SK-N-MC (cell line): ENCODE results near the gene ISG20L2.

Source experiments
- DNase-seq: peaks from one replicate; pipeline ENCODE4 v3.0.0-alpha.2; 2011; ENCODE audit warnings: low read depth, low spot score
- H3K27ac ChIP-seq: fragments of 200-600 bp; sonication (generic); 2 replicates; pipeline ENCODE4 v1.5.1; 2016; ENCODE audit warnings: mixed run types
- H3K36me3 ChIP-seq: fragments of 200-600 bp; sonication (generic); 2 replicates; pipeline ENCODE4 v1.6.1; 2017; ENCODE audit warnings: antibody characterized with exemption, low read length, mixed read lengths; ENCODE audit not compliant: insufficient read depth
- H3K4me3 ChIP-seq: fragments of 200-600 bp; sonication (generic); 2 replicates; pipeline ENCODE4 v1.5.1; 2016
- H3K9ac ChIP-seq: fragments of 200-600 bp; sonication (generic); 2 replicates; pipeline ENCODE4 v1.8.0; 2017; ENCODE audit warnings: mixed run types, mixed read lengths; ENCODE audit not compliant: insufficient read length
- H3K9me3 ChIP-seq: fragments of 200-600 bp; sonication (generic); 2 replicates; pipeline ENCODE4 v1.6.1; 2017; ENCODE audit warnings: low read depth, mild to moderate bottlenecking, antibody characterized with exemption, low read length, moderate library complexity, mixed read lengths
- EZH2 ChIP-seq: fragments of 200-600 bp; sonication (generic); IDR thresholded peaks from one replicate; pipeline ENCODE4 v1.6.1; 2017; ENCODE audit warnings: antibody characterized with exemption
- FOXP2 ChIP-seq: optimal IDR thresholded peaks from 2 replicates; pipeline ENCODE3; 2011; ENCODE audit warnings: mild to moderate bottlenecking, moderate library complexity; ENCODE audit not compliant: insufficient read depth; ENCODE audit errors: extremely low read length, control extremely low read depth
- POLR2AphosphoS5 ChIP-seq: IDR thresholded peaks from 2 replicates; pipeline ENCODE4 v1.6.1; 2012; ENCODE audit warnings: mild to moderate bottlenecking, low read depth, low read length, borderline replicate concordance

ISG20L2 gene

GRCh38 chr1:156714830-156715229, 13.7 kb downstream of the ISG20L2 start:
- Histone ChIP-seq H3K9ac (no peak overlapping the region), H3K36me3 (no peaks in the 10 kb centered on the region), H3K9me3 (no peaks in the 10 kb centered on the region), H3K27ac (no peak overlapping the region), H3K4me3 (no peak overlapping the region)
- TF ChIP-seq EZH2 (no peak), POLR2AphosphoS5 (no peak), FOXP2 (no peak)
- no peak for DNase-seq

GRCh38 chr1:156712626-156713025, 15.9 kb downstream of the ISG20L2 start:
- no peaks in the 10 kb centered on the region for H3K36me3 ChIP-seq
- no peak overlapping the region for H3K4me3 ChIP-seq
- TF ChIP-seq FOXP2 = no peak
- TF ChIP-seq EZH2 = no peak
- TF ChIP-seq POLR2AphosphoS5 = no peak
- H3K9me3 ChIP-seq = no peaks in the 10 kb centered on the region
- H3K27ac ChIP-seq = no peak overlapping the region
- DNase-seq = no peak
- no peak overlapping the region for H3K9ac ChIP-seq

- Histone ChIP-seq H3K9me3 (no peaks in the 10 kb centered on the region), H3K4me3 (no peak overlapping the region), H3K27ac (no peak overlapping the region), H3K9ac (no peak overlapping the region), H3K36me3 (no peaks in the 10 kb centered on the region)
- TF ChIP-seq FOXP2 (no peak), POLR2AphosphoS5 (no peak), EZH2 (no peak)
- no peak for DNase-seq
Observed at GRCh38 chr1:156711011-156711817, 17.4 kb downstream of the ISG20L2 start.

- H3K27ac ChIP-seq = no peak overlapping the region
- H3K9me3 ChIP-seq = no peaks in the 10 kb centered on the region
- TF ChIP-seq EZH2 = no peak
- no peak for TF ChIP-seq FOXP2
- no peak for TF ChIP-seq POLR2AphosphoS5
- no peak overlapping the region for H3K4me3 ChIP-seq
- no peaks in the 10 kb centered on the region for H3K36me3 ChIP-seq
- no peak for DNase-seq
- H3K9ac ChIP-seq = no peak overlapping the region
Observed at GRCh38 chr1:156709757-156710489, 18.6 kb downstream of the ISG20L2 start.

GRCh38 chr1:156709031-156709430, 19.5 kb downstream of the ISG20L2 start:
- no peaks in the 10 kb centered on the region for H3K36me3 ChIP-seq
- no peak for TF ChIP-seq EZH2
- TF ChIP-seq FOXP2 = no peak
- no peak for TF ChIP-seq POLR2AphosphoS5
- 0 out of 2 replicates have a peak overlapping the region, but pooled peaks have one; percentile 13 for H3K27ac ChIP-seq
- H3K4me3 ChIP-seq = no peak overlapping the region
- no peak overlapping the region for H3K9ac ChIP-seq
- no peaks in the 10 kb centered on the region for H3K9me3 ChIP-seq
- DNase-seq = no peak

- DNase-seq = no peak
- no peak overlapping the region for H3K9ac ChIP-seq
- no peaks in the 10 kb centered on the region for H3K9me3 ChIP-seq
- no peaks in the 10 kb centered on the region for H3K36me3 ChIP-seq
- TF ChIP-seq FOXP2 (no peak), POLR2AphosphoS5 (no peak), EZH2 (no peak)
- H3K27ac ChIP-seq = no peak overlapping the region
- no peak overlapping the region for H3K4me3 ChIP-seq
Observed at GRCh38 chr1:156708218-156708661, 20.3 kb downstream of the ISG20L2 start.

- no peak overlapping the region for H3K27ac ChIP-seq
- no peak for TF ChIP-seq POLR2AphosphoS5
- TF ChIP-seq EZH2 = no peak
- TF ChIP-seq FOXP2 = no peak
- no peak overlapping the region for H3K4me3 ChIP-seq
- H3K9ac ChIP-seq = no peak overlapping the region
- DNase-seq = no peak
- no peaks in the 10 kb centered on the region for H3K9me3 ChIP-seq
- H3K36me3 ChIP-seq = no peaks in the 10 kb centered on the region
Observed at GRCh38 chr1:156707417-156708217, 20.9 kb downstream of the ISG20L2 start.

- H3K9ac ChIP-seq = no peak overlapping the region
- no peak overlapping the region for H3K27ac ChIP-seq
- H3K36me3 ChIP-seq = no peaks in the 10 kb centered on the region
- no peaks in the 10 kb centered on the region for H3K9me3 ChIP-seq
- TF ChIP-seq FOXP2 = no peak
- TF ChIP-seq EZH2 = no peak
- TF ChIP-seq POLR2AphosphoS5 = no peak
- no peak for DNase-seq
- no peak overlapping the region for H3K4me3 ChIP-seq
Observed at GRCh38 chr1:156706657-156707416, 21.7 kb downstream of the ISG20L2 start.
